ENCODE data around the gene CUX1. TPM values are rescaled to one million over a fixed set of nuclear protein-coding genes. Genes with fewer than 3 reads are reported as not detected.

CUX1 gene
- total RNA-seq, 1 experiment from 2014 or later = 53.5 TPM

DNA sequence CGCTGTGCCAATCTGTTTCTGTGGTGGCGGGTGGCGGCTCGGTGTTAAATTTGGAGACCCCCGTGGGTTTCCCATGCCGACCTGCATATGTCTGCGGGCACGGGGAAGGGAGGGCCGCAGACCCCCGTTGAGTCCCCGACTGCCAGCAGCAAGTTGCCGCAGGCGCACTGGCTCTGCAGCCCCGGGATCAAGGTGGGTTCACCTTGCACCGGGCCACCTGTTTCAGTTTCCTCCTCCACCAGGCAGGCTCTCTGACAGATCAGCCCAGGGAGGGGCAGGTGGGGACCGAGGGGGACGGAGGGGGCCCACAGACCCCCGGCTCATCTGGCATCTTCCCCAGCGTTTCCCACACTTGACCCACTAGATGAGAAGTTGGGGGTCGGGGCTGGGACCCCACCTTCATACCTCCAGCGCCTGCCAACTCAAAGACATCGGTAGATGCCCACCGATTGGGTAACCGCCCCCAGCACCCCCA, 95.9 kb downstream of the CUX1 start:
- H3K27me3 ChIP-seq (ENCODE audit: insufficient read depth, low read length) = no peaks in the 10 kb centered on the region
- peaks cover 4 to 30% (median 26%) of the 10 kb centered on the region in 3 experiments; a peak in 6 of 7 replicates for H3K36me3 Mint-ChIP-seq (ENCODE audit: insufficient read depth in 1 of 3, low read depth in 3 of 3)
- no peak overlapping the region for H3T11ph ChIP-seq (ENCODE audit: low read length)
- H3K79me2 ChIP-seq (ENCODE audit: insufficient read depth, low read length) = peaks cover 14% of the 10 kb centered on the region
- no peak overlapping the region for H3K4me2 ChIP-seq (ENCODE audit: insufficient read depth, insufficient read length, low read length)
- peaks cover 6% of the 10 kb centered on the region; the same call in 1 of the 2 replicates for H3K4me1 ChIP-seq (ENCODE audit: insufficient read depth, low read length)
- H3K9me3 Mint-ChIP-seq = no peaks in the 10 kb centered on the region
- H2BK120ac ChIP-seq (ENCODE audit: low read depth, low read length, poor library complexity, severe bottlenecking) = no peak overlapping the region
- no peak overlapping the region for H3K18ac ChIP-seq (ENCODE audit: insufficient read length, low read depth, low read length)
- H3K23ac ChIP-seq (ENCODE audit: insufficient read length, low read depth, low read length) = no peak overlapping the region
- no peak overlapping the region for H2BK5ac ChIP-seq (ENCODE audit: insufficient read length, low read length)
- H4K91ac ChIP-seq (ENCODE audit: insufficient read length, low read depth, low read length) = no peak overlapping the region
- TF ChIP-seq, protein P1, sequence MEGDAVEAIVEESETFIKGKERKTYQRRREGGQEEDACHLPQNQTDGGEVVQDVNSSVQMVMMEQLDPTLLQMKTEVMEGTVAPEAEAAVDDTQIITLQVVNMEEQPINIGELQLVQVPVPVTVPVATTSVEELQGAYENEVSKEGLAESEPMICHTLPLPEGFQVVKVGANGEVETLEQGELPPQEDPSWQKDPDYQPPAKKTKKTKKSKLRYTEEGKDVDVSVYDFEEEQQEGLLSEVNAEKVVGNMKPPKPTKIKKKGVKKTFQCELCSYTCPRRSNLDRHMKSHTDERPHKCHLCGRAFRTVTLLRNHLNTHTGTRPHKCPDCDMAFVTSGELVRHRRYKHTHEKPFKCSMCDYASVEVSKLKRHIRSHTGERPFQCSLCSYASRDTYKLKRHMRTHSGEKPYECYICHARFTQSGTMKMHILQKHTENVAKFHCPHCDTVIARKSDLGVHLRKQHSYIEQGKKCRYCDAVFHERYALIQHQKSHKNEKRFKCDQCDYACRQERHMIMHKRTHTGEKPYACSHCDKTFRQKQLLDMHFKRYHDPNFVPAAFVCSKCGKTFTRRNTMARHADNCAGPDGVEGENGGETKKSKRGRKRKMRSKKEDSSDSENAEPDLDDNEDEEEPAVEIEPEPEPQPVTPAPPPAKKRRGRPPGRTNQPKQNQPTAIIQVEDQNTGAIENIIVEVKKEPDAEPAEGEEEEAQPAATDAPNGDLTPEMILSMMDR (conservative IDR thresholded peaks at IDR 0.05) = no peak
- H3K27ac Mint-ChIP-seq = peak overlapping the region; percentile 10 to 73 (median 35); a peak in 2 of 7 replicates
- H3K27me3 Mint-ChIP-seq (ENCODE audit: low read depth) = no peaks in the 10 kb centered on the region
- H3K9ac ChIP-seq (ENCODE audit: extremely low read depth, insufficient read length, low read length) = no peak overlapping the region
- no peaks in the 10 kb centered on the region for H3K9me3 ChIP-seq (ENCODE audit: control insufficient read depth, low read depth, low read length)
- no peak overlapping the region for H4K5ac ChIP-seq (ENCODE audit: insufficient read length, low read depth, low read length)
- no peak overlapping the region for H3K27ac ChIP-seq (ENCODE audit: insufficient read length, low read depth, low read length)
- peaks cover 4% of the 10 kb centered on the region for H4K20me1 ChIP-seq (ENCODE audit: control insufficient read depth, insufficient read depth, insufficient read length)
- peaks cover 28 to 32% of the 10 kb centered on the region in 2 experiments for H3K4me1 Mint-ChIP-seq
- no peak for DNase-seq
- peaks cover 13% of the 10 kb centered on the region for H3K79me1 ChIP-seq (ENCODE audit: insufficient read depth, low read depth, low read length, poor library complexity, severe bottlenecking)
- no peak overlapping the region for H2AFZ ChIP-seq (ENCODE audit: low read length)
- H3K4me3 Mint-ChIP-seq = no peak overlapping the region
- no peak overlapping the region for H4K8ac ChIP-seq (replicated peaks; ENCODE audit: insufficient read length, low read depth, low read length)
- H3K14ac ChIP-seq (ENCODE audit: insufficient read depth, low read length) = no peak overlapping the region
- H3K4ac ChIP-seq (ENCODE audit: low read depth, low read length) = no peak overlapping the region
- H2BK20ac ChIP-seq (ENCODE audit: low read depth, low read length, poor library complexity, severe bottlenecking) = no peak overlapping the region
- no CpG with 5 or more reads among the region's 24 CpGs for WGBS (ENCODE audit: extremely low coverage, insufficient read length, low lambda C conversion rate)
- H3K23me2 ChIP-seq (ENCODE audit: insufficient read length, low read depth, low read length, poor library complexity, severe bottlenecking) = no peaks in the 10 kb centered on the region
- H2BK12ac ChIP-seq (ENCODE audit: insufficient read length, low read depth, low read length) = no peak overlapping the region
- no peak overlapping the region for H2AK5ac ChIP-seq (ENCODE audit: insufficient read length, low read length)
- no peak overlapping the region for H3K56ac ChIP-seq (ENCODE audit: insufficient read length, low read depth, low read length)
- no peak overlapping the region for H2BK15ac ChIP-seq (ENCODE audit: low read depth, low read length)

Data from H9 (cell line).